GM18909 (cell line): ENCODE measurements around the gene LRRC45.
A peak's percentile ranks its signal among the peaks of the same experiment; 100 is the strongest.
"Not testable (repeated sequence)": the region's sequence is repeated elsewhere in the genome, so short reads cannot be mapped to it uniquely, and the experiment has no call there.

Source experiments
- ATAC-seq: cut with Tn5 transposase; IDR thresholded peaks from one replicate; pipeline ENCODE4 v1.9.1; 2021; ENCODE audit warnings: mild to moderate bottlenecking; ENCODE audit not compliant: unreplicated experiment, poor library complexity

LRRC45 gene

DNA sequence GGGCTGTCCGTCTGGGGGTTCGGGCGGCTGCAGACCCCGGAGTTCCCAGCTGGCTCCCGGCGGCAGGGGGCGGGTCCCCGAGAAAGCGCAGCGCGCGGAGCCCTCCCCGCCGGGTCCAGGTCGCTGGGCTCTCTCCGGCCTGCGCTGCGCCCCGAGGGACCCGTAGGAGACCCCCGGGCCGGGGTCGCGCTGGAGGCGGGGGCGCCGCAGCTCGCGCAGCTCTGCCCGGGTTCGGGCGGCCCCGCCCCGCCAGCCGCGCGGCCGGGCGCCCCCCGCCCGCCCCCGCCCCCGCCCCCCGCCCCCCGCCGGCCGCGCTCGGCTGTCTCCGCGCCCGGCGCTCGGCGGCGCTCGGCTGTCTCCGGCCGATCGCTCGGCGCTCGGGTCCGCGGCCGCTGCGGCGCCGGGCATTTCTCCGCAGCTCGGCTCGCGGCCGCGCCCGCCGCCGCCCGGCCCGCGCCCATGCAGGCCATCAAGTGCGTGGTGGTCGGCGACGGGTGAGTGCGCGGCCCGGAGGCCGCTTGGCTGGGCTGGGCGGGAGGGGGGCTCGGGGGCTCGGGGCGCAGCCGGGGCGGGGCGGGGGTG lies 8.3 kb downstream of the LRRC45 start, which contains the start of gene RAC3:
RAC3 (plus strand) TSS at position 376 of the 582 bp plus-strand sequence; CDS start at position 460, 84 bp downstream.
- no peak for ATAC-seq

DNA sequence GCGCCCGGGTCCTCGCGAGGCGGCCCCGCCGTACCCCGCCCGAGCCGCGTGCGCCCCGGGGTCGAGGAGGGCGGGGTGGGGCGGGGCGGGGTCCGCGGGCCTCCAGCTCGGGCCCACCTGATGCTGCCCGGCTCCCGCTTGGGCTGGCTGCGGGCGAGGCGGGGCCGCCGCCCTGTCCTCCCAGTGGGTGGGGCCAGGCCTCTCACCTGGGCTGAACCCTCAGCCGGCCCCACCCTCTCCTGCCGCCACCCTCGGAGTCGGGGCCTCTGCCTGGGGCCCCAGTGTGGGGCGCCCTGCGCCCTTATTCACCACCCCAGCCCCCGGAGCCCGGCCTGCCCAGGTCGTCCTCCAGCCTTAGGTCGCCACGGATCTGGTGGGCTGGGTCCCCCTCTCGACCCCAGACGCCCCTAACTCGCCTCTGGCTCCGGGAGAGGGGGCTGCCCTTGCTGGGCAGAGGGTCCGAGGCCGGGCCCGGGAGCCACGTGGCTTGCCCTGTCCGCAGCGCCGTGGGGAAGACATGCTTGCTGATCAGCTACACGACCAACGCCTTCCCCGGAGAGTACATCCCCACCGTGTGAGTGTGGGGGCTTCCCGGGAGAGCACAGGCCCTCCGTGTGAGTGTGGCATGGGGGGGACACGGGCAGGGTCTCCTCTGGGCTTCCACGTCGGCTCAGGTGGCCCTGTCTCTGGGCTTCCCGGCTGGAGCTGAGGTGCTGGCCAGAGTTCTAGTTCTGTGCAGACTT lies 9.0 kb downstream of the LRRC45 start:
- ATAC-seq = no peak

DNA sequence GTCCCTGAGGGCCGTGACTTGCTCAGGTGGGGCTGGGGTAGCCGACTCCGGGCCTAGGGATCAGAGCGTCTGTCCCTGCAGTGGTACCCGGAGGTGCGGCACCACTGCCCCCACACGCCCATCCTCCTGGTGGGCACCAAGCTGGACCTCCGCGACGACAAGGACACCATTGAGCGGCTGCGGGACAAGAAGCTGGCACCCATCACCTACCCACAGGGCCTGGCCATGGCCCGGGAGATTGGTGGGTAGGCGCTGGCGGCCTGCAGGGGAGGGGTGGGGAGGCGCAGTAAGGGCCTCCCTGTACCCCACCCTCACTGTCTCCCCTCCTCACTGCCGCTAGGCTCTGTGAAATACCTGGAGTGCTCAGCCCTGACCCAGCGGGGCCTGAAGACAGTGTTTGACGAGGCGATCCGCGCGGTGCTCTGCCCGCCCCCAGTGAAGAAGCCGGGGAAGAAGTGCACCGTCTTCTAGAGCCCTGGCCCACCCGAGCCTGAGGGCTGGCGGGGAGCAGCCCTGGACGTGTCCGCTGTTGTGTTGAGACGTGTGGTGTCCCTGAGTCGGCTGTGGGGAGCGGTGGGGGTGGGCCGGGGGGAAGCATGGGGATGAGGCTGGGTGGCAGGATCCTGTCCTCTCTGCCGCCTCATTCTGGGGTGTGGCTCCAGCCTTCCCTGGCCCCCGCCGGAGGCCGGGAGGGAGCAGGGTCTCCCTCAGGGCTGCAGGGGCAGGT lies 10.4 kb downstream of the LRRC45 start:
- ATAC-seq = no peak

GRCh38 chr17:82034371-82035011 lies 11.4 kb downstream of the LRRC45 start:
- ATAC-seq = no peak

DNA sequence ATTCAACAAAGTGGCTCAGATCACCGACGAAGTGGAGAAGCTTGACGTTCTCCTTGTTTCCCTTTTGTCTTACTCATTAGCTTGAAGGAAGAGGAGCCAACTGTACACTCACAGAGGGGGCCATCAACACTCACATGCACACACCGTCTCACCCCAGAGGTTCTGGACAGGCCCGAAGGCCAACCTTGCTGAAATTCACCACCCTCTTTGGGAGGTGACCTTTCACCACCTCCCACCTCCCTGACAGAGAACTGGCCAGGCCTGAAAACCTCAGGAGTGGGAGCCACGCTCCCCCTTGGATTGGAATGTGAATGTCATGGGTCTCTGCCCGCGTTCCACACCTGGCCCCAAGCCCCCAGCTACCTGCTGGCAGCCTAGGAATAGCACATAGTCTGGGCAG lies 12.4 kb downstream of the LRRC45 start:
- no peak for ATAC-seq

GRCh38 chr17:82035956-82036633 lies 13.0 kb downstream of the LRRC45 start:
- ATAC-seq = no peak

DNA sequence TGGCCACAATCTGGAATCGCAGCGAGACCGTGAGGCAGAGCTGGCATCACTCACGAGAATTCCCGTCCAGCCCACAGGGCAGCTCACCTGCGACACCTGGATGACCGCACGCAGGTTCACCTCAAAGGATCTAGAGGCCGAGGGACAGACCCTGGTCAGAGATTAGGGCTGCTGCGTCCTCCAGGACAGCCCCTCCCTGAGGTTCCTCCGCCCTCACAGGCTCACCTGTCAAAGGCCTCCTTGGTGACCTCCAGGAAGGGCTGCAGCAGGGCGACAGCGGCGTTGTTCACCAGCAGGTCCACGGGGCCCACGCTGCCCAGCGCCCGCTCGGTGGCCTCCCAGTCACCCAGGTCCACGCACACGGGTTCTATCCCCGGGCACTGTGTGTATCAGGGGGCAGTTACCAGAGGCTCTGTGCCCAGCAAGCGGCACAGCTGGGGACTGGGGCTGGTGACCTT lies 13.6 kb downstream of the LRRC45 start:
- peak; percentile 0 for ATAC-seq

DNA sequence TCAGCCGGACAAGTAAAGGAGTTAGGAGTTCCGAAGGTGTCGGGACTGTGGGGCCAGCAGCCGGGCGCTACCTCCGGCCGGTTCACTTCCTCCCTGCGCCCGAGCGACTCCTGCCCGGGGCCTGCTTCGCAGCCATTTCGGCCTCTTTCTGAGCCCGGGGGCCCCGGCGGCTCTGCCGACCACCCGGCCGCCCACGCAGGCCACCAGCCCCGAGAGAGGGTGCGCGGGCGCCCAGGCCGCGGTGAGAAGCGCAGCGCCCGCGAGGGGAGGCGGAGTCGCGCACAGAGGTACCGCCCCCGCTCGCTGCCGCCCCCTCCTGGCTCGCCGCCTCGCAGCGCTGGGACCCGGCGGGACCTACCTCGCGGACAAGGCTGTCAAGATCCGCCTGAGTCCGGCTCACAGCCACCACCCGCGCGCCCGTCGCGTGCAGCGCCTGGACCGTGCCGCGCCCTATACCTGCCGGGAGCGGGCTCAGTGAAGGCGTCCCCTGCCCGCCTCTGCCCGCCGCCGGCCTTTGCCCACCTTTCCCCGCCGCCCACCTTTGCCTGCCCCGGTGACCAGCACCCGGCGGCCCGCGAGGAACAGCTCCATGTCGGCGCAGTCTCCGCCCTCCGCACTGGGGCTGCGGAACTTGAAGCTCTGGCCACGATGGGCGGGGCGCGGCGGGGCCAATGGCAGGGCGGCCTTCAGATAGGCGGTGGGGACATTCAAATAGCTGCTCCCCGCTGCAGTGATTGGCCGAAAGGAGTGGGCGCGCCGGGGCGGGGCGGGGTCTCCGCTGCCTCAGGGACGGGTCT lies 14.2 kb downstream of the LRRC45 start, which contains the start of gene DCXR:
DCXR (minus strand) TSS at position 606 of the 797 bp plus-strand sequence; CDS start at position 591, 15 bp downstream.
- ATAC-seq = peak; percentile 88

- no peak for ATAC-seq
These were observed 14.7 kb downstream of the LRRC45 start for GRCh38 chr17:82037889-82038195.

DNA sequence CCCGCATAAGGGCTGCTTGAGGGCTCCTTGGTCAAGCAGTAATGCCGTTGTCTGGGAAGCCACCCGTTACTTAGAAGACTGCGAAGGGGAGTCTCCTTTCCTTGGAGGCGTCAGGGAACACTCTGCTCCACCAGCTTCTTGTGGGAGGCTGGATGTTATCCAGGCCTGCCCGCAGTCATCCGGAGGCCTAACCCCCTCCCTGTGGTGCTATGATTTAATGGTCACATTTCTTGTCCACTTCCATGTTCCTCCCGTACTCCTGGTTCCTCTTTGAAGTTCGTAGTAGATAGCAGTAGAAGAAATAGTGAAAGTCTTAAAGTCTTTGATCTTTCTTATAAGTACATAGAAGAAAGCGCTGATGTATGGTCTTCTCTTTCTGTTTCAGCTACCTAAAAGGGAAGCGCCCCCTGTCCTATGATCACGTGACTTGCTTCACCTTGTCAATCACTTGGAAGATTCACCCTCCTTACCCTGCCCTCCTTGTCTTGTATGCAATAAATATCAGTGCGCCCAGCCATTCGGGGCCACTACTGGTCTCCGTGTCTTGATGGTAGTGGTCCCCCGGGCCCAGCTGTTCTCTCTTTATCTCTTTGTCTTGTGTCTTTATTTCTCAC lies 15.8 kb downstream of the LRRC45 start:
- ATAC-seq = not testable (repeated sequence)

- ATAC-seq = no peak
These were observed 16.7 kb downstream of the LRRC45 start for GRCh38 chr17:82039695-82040299.

DNA sequence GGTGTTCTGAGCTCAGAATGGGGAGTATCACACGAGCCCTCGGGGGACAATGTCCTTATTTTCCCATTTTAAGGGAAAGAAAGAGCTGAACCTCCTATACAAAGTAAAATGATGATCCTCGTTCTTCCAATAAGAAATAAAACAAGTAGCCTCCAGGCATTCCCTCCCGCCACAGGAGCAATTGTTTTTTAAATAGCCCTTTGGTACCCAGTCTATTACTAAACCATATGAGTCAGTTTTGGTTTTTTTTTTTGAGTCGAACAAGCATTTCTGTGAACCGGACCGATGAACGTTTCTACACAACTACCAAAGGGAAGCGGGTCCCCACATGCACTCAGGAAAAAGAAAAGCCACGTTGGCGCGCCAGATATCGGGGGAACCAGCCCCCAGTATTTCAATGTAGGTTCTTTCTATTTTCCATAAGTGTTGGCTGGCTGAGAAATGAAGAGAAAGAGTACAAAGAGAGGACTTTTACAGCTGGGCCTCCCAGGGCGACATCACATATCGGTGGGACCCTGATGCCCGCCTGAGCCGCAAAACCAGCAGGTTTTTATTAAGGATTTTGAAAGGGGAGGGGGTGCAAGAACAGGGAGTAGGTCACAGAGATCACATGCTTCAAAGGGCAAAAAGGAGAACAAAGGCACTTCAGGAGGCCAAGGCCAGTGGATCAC lies 18.2 kb downstream of the LRRC45 start:
- ATAC-seq = no peak

- no peak for ATAC-seq
These were observed 19.5 kb downstream of the LRRC45 start for GRCh38 chr17:82042649-82043048.

DNA sequence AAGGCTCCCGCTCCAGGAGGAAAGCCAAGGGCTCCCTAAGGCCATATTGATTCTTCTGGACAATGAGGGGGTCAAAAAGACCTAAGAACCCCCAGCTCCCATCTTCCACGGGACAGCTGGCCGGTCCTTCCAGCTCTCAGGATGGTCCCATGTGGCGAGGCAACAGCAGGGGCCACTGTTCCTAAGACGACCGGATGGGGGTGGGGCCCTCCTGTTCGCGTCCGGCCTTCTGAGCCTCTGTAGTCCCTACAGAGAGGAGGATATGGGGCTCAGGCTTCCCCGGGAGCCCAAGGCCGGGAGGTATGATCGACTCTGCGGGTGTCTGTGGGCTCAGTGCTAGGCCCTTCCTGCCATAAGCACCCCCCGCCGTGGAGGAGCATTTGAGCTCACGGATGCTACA lies 20.4 kb downstream of the LRRC45 start:
- ATAC-seq = no peak

DNA sequence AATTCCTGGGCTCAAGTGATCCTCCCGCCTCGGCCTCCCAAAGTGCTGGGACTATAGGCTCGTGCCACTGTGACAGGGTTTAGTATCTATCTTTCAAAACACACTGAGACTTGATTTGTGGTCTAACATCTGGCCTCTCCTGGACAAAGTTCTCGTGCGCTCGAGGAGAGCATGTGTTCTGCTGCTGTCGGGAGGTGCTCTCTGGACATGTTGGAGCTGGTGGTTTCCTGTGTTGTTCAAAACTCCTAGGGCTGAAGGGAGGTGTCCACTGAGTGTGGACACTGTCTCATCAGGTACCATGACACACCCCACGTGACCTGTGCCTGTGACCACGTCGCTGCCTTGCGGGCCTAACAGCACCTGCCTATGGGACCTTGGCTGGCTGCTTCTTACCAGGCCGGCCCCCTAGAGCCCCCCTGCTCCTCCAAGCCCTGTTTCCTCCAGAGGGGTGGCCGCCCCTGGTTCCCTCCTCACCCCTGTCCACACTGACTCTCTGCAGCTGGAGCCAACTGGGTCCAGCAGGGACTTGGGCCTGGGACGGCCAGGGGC lies 22.9 kb downstream of the LRRC45 start:
- no peak for ATAC-seq

DNA sequence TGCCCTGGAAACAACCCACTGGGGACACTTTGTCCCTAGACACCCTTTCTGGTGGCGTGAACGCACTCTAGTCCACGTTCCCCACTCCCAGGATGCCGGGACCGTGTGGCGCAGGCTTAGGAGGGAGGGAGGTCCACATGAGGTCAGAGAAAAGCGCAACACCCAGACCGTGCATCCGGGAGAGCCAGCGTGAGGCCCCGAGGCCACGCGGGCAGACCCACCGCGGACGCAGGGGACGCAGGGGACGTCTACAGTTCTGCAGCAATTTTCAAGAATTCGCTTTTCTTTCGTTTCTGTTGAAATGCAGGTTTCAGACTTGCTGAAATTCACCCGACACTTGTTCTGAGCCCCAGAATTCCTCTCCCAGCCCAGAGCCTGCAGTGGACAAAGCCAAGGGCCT lies 23.8 kb downstream of the LRRC45 start:
- no peak for ATAC-seq

DNA sequence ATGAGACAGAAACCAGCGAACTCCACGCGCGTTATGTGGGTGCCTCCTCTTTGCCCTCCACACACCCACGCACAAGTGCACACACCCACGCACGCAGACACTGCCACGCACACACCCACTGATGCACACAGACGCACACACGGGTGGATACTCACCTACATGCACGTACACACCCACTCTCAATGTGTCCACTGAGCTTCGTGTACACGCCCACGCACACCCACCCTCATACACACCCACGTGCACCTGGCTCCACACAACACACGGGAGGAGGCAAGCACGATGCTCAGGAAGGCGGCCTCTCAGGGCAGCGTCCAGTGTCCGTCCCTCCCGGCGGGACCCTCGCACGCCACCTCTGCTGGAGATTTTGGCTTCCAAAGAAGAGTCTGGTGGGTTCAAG lies 24.3 kb downstream of the LRRC45 start:
- no peak for ATAC-seq
